NCI-H2029 treated with DMSO at 0.1 percent for 48 hours (cell line): Measurements from ENCODE around the gene SYTL3.
"Not testable (repeated sequence)": the region's sequence is repeated elsewhere in the genome, so short reads cannot be mapped to it uniquely, and the experiment has no call there.

Experiments
- DNase-seq: peaks from one replicate; lab custom pipeline; 2025; lab: John Stamatoyannopoulos, UW

Gene SYTL3

DNA sequence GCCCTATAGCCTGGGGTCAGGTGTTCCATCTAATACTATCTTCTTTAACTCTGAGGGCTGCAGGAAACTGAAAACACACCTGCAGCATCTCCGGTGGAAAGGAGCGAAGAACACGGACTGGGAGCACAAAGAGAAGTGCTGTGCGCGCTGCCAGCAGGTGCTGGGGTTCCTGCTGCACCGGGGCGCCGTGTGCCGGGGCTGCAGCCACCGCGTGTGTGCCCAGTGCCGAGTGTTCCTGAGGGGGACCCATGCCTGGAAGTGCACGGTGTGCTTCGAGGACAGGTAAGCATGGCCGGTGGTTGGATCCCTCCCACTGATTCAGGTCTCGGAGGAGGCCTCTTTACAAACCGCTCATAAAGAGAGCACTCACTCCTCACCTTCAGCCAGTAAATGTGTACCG is 15.5 kb downstream of the SYTL3 start:
- DNase-seq: no peak

DNA sequence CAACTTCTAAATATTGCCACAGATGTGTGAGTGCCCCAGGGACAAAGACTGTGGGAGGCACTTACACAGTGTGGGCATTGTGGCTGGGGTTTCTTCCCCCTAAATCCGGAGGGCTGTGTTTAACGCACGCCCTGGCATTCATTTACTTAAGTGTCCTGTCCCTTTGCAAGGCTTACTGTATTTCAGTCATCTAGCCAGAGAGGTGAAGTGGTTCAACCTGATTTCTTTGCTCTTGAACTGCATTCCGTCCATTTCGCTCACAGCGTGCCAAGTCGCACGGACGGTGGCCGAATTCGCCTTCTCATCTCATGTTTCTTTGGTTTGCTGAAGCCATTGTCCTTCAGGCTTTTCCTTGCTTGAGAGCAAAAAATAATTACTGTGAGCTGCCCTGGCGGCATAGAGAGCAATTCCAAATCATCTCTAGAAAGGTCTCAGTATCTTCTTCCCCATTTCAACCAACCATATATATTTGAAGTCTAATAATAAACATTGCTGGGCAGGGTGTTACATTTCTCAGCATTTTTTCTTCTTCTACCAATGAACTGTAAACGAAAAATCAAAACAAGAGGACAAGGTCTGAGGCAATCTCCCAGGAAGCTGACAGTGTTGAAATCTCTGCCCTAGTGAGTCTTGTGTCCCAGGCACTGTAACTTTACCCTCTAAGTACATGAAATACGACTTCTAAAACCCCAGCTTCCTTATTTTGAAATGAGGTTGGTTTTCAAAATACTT is 16.9 kb downstream of the SYTL3 start:
- peak; percentile 81 for DNase-seq

DNA sequence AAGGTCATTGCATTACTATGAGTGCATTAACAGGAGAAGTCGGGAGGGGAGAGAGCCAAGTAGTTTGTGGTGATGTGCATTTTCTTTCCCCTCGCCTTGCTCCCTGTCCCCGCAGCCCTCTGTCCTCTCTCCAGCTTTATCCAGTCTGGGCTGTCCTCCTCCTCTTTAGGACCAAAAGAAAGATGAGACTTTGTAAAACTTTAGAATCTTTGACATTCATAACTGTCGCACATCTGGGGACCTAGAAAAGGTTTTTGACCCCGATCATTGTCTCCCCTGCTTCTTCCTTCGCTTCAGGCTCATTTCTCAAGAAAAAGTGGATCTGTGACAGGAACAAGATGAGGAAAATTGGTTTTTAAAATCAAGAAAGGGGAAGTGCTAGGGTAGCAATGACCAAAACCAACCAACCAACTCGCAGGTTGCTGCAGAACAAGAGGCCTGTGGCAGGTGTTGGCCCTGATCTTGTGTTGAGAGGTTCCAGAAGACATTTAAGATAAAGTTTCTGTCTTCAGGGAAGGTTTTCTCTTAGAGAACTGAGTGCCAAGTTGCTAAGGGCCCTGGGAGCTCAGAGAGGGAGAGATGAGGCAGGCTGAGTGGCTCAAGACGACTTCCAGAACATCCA is 17.6 kb downstream of the SYTL3 start:
- DNase-seq: no peak

DNA sequence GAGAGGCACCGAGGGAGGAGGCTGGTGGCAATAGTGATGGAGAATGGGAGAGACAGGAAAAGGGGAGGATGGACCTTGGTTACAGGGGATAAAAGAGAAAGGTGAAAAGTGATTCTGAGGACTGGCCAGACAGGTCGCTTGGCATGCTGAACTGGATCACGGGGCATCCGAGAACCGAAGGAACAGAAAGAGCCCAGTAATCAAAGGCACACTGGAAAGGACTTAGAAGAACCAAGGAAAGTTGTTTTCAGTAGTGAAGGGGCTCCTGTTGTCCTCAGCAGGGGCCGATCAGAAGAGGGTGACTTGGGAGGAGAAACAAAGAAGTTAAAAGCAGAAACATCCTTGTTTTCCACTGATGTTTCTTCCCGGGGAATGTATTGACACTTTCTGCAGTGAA is 18.9 kb downstream of the SYTL3 start:
- DNase-seq: no peak

DNA sequence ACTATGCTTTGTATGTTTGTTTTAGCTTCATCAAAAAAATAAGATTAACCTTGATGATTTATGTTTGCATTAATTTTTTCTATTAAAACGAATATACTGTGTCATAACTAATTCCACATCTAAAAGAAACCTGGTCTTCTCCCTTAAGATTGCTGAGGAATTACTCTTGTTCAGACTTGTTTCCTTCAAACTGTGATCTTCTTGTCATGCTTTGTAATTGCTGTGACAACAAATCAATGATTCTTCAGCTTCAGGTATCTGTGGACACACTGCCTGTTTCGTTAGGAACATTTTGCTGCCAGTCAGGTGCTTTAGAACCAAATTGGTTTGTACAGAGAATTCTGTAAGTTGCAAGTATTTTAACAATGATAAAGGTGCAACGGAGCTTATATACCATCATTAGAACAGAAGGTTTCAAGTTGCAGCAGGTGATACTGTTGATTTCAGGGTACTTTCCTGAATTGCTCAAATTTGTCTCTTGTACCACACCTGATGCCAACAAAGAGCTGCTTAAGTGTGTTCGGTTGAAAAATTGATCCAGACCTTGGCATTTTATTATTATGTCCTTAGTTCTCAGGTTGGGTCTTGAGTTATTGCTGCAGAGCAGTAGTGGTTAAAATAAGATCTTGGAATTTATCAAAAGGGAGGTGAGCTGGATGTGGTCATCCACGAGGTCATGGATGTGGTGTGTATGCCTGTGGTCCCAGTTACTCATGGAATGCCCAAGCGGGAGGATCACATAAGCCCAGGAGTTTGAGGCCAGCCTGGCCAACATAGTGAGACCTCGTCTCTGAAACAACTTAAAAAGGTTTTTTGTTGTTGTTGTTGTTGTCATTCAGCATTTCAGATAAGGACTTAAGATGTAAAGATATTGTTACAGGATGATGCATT is 19.5 kb downstream of the SYTL3 start:
- no peak for DNase-seq

DNA sequence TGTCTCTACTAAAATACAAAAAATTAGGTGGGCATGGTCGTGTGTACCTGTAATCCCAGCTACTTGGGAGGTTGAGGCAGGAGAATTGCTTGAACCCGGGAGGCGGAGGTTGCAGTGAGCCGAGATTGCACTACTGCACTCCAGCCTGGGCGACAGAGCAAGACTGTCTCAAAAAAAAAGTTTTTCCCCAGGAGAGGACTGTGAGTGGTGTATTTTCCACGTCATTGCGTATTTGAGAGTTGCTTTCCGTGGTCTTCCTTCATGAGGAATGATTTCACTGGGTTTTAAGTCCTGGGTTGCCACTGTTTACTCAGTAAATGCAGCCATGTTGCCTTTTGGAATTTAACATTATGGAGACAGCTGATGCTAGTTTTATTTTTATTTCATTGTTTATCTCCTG is 22.3 kb downstream of the SYTL3 start:
- DNase-seq: not testable (repeated sequence)

DNA sequence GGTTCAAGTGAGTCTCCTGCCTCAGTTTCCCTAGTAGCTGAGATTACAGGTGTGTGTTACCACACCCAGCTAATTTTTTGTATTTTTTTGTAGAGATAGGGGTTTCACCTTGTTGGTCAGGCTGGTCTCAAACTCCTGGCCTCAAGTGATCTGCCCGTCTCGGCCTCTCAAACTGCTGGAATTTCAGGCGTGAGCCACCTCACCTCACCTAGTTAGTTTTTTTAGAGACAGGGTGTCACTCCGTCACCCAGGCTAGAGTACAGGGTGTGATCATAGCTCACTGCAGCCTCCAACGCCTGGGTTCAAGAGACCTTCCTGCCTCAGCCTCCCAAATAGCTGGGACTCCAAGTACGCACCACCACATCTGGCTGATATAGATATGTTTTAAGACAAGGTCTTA is 22.9 kb downstream of the SYTL3 start:
- DNase-seq: no peak

DNA sequence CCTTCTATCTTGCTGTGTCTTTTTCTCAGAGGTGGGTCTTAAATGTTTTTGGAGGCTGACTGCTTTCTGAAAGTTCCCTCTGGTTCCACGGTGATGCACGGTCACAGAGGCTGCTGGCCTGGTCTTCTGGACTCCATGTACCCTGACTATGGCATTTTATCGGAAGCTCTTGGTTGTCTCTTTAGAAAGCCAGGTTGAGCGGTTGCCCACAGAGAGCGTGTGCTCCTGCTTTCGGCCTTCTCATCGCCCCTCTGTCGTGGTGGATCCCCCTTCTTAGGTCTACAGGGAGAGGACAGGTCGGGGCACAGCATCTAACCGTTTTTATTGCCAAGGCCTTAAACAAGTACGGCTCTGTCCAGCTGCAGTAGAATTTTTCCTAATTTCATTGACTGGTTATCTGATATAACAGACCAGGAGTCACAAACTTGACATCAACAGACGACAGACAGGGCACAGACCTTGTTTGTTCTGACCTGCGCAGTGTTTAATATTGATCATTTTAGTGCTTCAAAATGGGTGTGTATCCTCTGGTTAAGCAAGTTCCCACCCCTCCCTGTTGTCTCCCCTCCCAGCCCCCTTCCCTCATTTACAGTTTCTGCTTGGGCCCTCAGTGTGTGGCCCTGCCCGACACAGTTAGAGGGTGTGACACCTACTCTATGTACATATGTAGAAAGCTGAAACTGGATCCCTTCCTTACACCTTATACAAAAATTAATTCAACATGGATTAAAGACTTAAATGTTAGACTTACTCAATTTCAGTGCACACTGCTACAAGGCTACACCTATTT is 24.7 kb downstream of the SYTL3 start:
- DNase-seq: no peak

DNA sequence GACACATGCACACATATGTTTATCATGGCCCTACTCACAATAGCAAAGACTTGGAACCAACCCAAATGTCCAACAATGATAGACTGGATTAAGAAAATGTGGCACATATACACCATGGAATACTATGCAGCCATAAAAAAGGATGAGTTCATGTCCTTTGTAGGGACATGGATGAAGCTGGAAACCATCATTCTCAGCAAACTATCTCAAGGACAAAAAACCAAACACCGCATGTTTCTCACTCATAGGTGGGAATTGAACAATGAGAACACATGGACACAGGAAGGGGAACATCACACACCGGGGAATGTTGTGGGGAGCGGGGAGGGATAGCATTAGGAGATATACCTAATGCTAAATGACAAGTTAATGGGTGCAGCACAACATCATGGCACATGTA is 27.2 kb downstream of the SYTL3 start:
- not testable (repeated sequence) for DNase-seq

DNA sequence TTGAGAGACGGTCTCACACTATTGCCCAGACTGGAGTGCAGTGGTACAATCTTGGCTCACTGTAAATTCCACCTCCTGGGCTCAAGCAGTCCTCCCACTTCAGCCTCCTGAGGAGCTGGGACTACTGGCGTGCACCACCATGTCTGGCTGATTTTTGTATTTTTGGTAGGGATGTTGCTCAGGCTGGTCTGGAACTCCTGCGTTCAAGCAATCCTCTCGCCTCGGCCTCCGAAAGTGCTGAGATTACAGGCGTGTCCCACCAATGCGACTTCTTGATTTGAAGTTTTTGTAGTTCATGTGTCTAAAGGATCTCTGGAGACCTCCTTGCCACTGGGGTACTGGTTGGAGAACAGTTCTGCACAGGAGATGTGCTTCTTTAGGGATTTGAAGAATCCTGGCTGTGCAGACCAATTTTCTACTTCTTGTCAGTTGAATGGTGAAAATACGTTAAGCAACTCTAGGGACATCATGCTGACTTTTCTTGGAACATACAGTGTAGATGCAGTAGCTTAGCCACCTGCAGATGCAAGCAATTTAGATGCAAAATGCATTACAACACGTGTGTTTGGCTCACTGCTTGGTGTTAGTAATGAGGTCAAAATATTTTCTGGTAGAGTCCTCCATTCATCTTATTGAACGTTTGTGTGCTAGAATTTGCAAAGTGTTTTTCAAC is 28.2 kb downstream of the SYTL3 start:
- DNase-seq: no peak

DNA sequence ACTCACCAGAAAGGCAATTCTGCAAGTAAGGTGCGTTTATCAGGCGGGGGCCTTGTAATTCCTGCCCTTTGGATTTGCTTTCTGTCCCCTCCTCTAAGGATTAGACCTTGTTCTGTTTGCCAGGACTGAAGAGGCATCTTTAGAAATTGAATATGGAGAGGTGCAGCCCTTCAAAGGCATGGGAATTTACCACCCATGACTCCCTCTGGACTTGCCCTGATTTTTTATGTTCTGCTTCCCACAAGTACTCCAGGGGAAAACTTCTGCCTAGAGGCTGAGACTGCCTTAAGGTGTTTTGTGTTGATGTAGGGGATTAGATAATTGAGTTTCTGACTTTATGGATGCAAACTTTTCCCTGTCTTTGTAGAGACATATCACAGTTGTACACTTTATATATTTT is 30.2 kb downstream of the SYTL3 start:
- no peak for DNase-seq

DNA sequence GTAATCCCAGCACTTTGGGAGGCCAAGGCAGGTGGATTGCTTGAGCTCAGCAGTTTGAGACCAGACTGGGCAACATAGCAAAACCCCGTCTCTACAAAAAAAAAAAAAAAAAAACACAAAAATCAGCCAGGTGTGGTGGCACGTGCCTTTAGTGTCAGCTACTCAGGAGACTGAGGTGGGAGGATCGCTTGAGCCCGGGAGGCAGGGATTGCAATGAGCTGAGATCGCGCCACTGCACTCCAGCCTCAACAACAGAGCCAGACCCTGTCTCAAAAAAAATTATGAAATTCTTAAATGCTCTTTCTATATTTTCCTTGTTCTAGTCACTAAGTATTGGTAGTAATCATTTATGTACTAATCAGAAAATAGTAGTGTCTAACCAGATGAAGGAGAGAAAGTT is 30.6 kb downstream of the SYTL3 start:
- DNase-seq: no peak

DNA sequence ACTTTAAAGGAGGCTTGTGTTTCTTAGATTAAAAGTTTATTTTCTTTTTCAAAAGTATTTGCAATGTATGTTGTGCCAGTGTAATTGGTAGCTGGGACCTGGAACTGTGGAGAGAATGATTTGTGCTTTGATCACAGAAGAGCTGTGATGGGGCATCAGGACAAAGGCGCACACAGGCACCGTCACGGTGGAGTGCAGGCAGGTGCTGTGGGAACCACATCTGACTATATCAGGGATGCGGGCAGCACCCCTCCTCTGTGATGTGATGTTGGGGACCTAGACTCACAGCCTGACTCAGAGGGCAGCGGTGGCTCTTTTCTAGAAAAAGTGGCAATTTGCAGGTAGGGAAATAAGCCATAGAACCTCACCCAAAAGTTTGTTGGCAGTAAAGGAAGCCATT is 34.5 kb downstream of the SYTL3 start:
- no peak for DNase-seq

DNA sequence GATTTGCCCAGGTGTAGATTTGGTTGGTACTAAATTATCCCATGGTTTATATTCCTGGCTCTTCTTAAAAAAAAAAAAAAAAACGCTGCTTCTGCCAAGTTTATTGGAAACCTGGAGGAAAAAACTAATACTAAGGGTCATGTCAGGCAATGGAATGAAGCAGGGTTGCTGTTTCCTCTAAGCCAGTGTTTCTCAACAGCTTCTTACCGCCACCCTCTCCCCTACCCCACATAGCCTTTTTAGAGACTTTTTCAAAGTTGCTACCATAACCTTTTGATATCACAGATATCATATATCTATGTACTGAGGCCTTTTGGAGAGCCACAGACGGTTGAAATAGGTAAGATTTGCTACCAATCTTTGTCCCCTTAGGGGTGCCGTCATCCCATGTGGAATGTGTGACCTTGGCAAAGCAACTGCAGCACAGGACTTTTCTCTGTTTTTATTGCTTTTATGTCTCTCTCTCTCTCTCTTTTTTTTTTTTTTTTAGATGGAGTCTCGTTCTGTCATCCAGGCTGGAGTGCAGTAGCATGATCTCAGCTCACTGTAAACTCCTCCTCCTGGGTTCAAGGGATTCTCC is 35.0 kb downstream of the SYTL3 start:
- no peak for DNase-seq

DNA sequence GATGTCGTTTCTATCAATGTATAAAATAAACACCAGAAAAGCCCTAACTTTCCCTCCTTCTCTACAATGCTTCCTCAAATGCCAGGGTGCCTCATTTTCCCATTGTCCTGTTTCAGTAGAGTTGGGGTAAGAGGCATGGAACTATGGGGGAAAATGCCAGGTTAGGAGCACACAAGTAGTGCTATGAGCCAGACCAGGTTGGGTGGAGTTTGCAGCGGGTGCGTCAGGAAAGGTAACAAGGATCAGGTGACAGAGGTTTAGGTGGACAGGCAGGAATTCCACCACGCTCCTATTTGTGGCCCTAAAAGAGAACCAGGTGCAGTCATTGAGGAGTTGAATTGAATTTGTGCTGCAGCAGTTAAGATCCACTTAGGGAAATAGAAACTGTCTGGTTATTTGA is 36.5 kb downstream of the SYTL3 start:
- DNase-seq: peak; percentile 67

DNA sequence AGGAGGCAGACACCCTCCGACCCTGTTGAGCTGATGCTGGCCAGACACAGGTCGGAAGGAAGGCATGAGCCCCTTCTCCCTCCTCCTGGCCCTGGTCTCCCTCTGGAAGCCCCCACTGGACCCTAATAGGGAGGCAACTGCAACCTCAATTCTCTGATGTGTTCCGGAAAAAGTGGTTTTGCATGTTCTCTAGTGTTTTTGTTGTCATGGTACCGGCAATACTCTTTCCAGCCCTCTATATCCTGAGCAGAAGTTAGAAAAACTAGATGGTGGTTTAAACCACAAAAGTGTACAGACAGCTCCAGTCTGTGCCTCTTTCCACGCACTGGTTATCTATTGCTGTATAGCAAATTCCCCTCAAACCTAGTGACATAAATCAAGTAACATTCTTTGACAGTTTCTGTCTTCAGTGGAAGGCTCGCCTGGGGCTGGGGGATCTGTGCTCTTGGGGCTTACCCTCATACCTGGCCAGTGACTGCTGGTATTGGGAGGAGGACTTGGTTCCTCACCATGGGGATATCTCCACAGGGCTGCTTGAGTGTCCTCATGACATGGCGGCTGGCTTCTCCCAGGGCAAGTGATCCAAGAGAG is 37.0 kb downstream of the SYTL3 start:
- DNase-seq: no peak

DNA sequence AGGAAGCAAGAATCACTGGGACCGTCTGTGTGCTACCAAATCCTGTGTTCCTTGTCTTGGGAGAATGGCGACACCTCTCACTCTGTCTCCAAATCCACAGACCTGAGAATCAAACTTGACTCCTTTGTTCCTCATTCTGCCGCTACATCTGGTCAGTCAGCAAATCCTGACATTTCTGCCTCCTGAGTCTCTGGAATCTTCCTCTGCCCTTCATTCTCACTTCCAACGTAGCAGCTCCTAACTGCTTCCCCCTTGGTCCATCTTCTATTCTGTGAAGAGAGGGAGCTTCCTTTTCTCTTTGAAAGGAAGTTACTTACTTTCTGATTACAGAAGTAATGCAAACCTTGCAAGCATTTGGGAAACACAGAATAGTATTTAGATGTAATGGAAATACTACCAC is 37.7 kb downstream of the SYTL3 start:
- no peak for DNase-seq

DNA sequence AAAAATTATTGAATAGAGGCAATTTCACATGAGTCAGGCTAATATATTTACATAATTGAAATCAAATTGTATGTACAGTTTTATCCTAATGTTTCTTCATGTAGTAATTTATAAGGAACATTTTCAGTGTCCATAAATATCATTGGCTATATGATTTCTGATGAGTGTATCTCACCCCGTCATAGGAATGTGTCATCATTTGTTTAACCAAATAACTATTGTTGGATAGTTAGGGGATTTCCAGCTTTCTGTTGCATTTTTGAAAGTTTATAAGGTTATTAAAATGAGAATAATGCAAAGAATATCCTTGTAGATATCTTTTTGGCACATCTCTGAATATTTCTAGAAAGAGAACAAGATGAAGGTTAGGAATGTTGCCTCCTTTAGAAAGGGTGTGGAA is 39.0 kb downstream of the SYTL3 start:
- no peak for DNase-seq

DNA sequence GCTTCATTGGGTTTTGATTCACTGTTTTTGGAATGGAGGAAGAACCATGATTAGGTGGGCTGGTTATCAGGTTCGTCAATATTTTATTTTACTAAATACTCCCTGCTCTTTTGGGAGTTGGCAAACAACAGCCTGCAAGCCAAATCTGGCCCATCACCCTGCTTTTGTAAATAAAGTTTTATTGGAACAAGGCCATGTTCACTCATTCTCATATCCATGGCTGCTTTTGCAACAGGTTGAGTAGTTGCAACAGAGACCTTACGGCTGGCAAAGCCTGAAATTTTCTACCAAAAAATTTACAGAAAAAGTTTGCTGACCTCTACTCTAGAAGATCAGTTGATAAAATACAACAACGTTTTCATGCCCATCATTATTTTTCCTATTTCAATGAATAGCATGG is 45.1 kb downstream of the SYTL3 start:
- no peak for DNase-seq

DNA sequence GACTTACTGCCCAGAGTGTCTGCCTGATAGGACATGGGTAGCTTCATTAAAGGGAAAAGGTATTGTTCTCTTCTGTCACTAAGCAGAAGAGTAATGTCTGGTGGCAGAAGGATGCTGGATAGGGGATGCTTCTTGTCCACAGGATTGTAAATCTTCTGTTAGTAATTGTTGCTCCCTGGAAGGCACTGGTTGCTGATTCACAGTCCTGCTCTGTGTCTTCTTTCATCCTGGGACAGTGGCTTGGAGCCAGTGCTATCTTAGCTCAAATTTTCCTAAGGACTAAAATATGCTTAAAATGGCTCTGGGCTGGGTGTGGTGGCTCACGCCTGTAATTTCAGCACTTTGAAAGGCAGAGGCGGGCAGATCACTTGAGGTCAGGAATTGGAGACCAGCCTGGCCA is 48.0 kb downstream of the SYTL3 start:
- no peak for DNase-seq

DNA sequence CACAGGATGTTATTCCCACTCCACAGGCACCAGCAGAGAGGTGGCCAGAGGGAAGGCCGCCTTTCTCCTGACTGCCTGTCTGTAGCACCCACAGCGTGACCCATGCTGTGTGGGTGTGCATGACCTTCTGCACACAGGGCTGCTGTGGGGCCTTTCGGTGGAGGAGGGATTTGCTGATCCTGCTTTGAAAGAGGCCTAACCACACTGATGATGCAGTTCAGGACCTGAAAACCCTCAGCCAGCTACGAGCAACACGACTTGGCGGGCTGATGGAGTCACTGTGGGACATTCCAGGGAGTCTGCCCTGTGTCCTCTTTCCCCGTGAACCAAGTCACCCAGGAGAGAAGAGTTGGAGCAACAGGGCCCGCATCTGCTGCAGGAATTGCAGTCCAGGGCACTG is 49.1 kb downstream of the SYTL3 start:
- DNase-seq: no peak
